Measurements from ENCODE around the gene PHLDA2. TPM values are rescaled to one million over a fixed set of nuclear protein-coding genes. Genes with fewer than 3 reads are reported as not detected.

PHLDA2 gene
- total RNA-seq, 5 donors from 2014 or later (not counting 1 experiment from before 2014, with no cell fraction given), result 0.65 to 1.3 (median 0.79) TPM

DNA sequence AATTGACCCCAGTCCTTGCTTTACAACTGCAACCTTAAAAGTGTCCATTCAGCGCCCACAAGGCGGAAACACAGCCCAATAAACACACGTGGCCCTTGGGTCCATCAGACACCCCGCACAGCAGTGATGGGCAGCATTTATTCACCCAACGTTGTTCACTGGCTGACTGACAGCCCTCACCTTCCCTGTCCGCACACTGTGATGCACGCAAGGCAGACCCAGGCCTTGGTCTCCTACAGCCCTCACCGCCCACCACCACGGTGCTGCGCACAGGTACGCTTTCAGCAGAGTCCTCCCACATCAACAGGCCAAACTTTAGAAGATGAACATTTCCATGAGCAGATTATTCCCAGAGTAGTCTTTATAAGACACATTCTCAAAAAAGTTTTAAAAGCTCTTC, 20.7 kb upstream of the PHLDA2 start:
- H3K27ac ChIP-seq (ENCODE audit: low read length), result no peak overlapping the region
- no peak overlapping the region for H3K4me3 ChIP-seq (ENCODE audit: control insufficient read depth in 1 of 2, extremely low read depth in 1 of 2, low read length in 1 of 2)
- H3K27ac Mint-ChIP-seq, result no peak overlapping the region
- peaks cover 54 to 76% (median 72%) of the 10 kb centered on the region in 3 donors for H3K4me1 Mint-ChIP-seq
- DNase-seq, result no peak
- H3K4me3 Mint-ChIP-seq, result no peak overlapping the region
- H3K27me3 Mint-ChIP-seq, result no peaks in the 10 kb centered on the region
- no peaks in the 10 kb centered on the region for H3K9me3 ChIP-seq
- CTCF ChIA-PET, result no interaction called here
- peaks cover 30 to 92% of the 10 kb centered on the region in 2 donors for H3K36me3 ChIP-seq (ENCODE audit: control insufficient read depth in 2 of 2, extremely low read depth in 1 of 2, insufficient read depth in 1 of 2, low read length in 1 of 2)
- no peaks in the 10 kb centered on the region for H3K9me3 Mint-ChIP-seq
- ATAC-seq (replicated peaks in 1 of 4), result no peak
- H3K4me1 ChIP-seq (ENCODE audit: control insufficient read depth in 1 of 2, extremely low read depth in 1 of 2, insufficient read depth in 2 of 2, low read length in 2 of 2), result peaks cover 2 to 21% of the 10 kb centered on the region in 2 experiments
- WGBS (ENCODE audit: insufficient coverage), result 94% methylated on average over 11 of the region's 11 CpGs
- POLR2A ChIA-PET, result no interaction called here
- H3K27me3 ChIP-seq (replicated peaks in 1 of 2; ENCODE audit: control insufficient read depth in 2 of 2, extremely low read depth in 1 of 2, insufficient read depth in 2 of 2, low read length in 1 of 2), result no peaks in the 10 kb centered on the region
- H3K36me3 Mint-ChIP-seq, result peaks cover 76% of the 10 kb centered on the region

DNA sequence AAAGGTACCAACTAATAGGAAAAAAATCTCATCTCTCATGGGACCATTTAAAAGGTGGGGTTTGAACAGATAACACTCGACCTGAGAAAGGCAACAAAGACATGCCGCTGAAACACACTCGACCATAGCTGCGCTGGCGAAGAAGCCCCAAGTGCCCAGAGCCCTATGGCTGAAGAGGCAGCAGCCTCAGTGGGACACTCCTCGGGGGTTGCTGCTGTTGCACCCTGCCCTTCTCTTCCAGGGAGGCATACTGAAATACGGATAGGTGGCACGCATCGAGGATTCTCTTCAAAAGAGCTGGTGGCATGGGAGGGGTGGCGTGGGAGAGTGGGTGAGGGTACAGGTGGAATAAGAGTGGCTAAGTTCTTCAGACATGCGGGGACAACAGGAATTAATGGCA, 18.5 kb upstream of the PHLDA2 start:
- ChIA-PET POLR2A (interaction anchor here in 1 of 2 donors (0.6 kb wide), 1 partner anchor 504 kb away, joined by 5 read pairs; no protein-coding TSS in a partner anchor), CTCF (no interaction called here)
- H3K4me3 Mint-ChIP-seq, result no peak overlapping the region
- H3K4me1 ChIP-seq (ENCODE audit: control insufficient read depth in 1 of 2, extremely low read depth in 1 of 2, insufficient read depth in 2 of 2, low read length in 2 of 2), result peaks cover 2 to 42% of the 10 kb centered on the region in 2 experiments
- no peaks in the 10 kb centered on the region for H3K27me3 Mint-ChIP-seq
- ATAC-seq (replicated peaks in 1 of 4) (no peak), DNase-seq (no peak)
- peaks cover 70 to 85% (median 71%) of the 10 kb centered on the region in 3 donors for H3K4me1 Mint-ChIP-seq
- H3K27me3 ChIP-seq (replicated peaks in 1 of 2; ENCODE audit: control insufficient read depth in 2 of 2, extremely low read depth in 1 of 2, insufficient read depth in 2 of 2, low read length in 1 of 2), result no peaks in the 10 kb centered on the region
- H3K9me3 ChIP-seq, result no peaks in the 10 kb centered on the region
- H3K9me3 Mint-ChIP-seq, result no peaks in the 10 kb centered on the region
- H3K36me3 ChIP-seq (ENCODE audit: control insufficient read depth in 2 of 2, extremely low read depth in 1 of 2, insufficient read depth in 1 of 2, low read length in 1 of 2), result peaks cover 33 to 84% of the 10 kb centered on the region in 2 donors
- H3K27ac ChIP-seq (ENCODE audit: low read length), result no peak overlapping the region
- WGBS (ENCODE audit: insufficient coverage), result 97% methylated on average over 5 of the region's 11 CpGs
- peaks cover 58% of the 10 kb centered on the region for H3K36me3 Mint-ChIP-seq
- H3K27ac Mint-ChIP-seq, result peak overlapping the region; percentile 39 to 66
- H3K4me3 ChIP-seq (ENCODE audit: control insufficient read depth in 1 of 2, extremely low read depth in 1 of 2, low read length in 1 of 2), result no peak overlapping the region

DNA sequence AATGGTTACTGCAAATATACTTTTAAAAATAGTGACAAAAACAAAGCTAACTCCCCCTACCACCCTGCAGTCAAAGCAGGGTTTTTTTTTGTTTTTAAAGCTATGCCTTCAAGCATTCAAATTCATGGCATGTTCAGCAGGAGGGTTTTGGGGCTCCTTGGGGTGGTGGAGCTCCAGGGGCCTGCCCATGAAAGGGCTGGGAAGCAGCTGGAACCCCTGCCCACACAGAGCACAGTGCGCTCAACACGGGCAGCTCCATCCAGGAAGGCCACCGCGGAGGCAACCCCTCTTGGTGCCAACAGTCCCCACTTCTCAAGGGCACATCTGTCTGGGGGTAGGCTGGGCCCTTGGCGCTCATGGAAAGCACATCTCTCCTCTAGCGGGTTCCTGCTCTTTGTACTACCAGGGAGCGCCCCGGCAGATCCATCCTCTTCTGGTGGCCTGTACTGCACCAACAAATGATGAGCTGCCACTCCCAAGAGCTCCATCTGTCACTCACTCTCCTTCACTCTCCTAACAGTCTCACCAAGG, 16.6 kb upstream of the PHLDA2 start:
- 83% methylated on average over 5 of the region's 8 CpGs for WGBS (ENCODE audit: insufficient coverage)
- H3K4me3 ChIP-seq (ENCODE audit: control insufficient read depth in 1 of 2, extremely low read depth in 1 of 2, low read length in 1 of 2), result no peak overlapping the region
- DNase-seq (no peak), ATAC-seq (replicated peaks in 1 of 4) (peak in 1 of 4 experiments; percentile 4)
- no peaks in the 10 kb centered on the region for H3K27me3 Mint-ChIP-seq
- H3K4me1 ChIP-seq (ENCODE audit: control insufficient read depth in 1 of 2, extremely low read depth in 1 of 2, insufficient read depth in 2 of 2, low read length in 2 of 2), result peaks cover 2 to 40% of the 10 kb centered on the region in 2 experiments
- ChIA-PET CTCF (no interaction called here), POLR2A (interaction anchor here (0.6 to 1.5 kb wide), 3 partner anchors 8 to 22 kb away, joined by 3 to 5 read pairs (median 3); no protein-coding TSS in a partner anchor)
- H3K4me3 Mint-ChIP-seq, result peak overlapping the region in 1 of 3 donors; percentile 70
- no peaks in the 10 kb centered on the region for H3K9me3 Mint-ChIP-seq
- H3K27ac Mint-ChIP-seq, result peak overlapping the region; percentile 60 to 87
- H3K36me3 Mint-ChIP-seq, result peaks cover 44% of the 10 kb centered on the region
- H3K4me1 Mint-ChIP-seq, result peaks cover 59 to 70% (median 70%) of the 10 kb centered on the region in 3 donors
- H3K27ac ChIP-seq (ENCODE audit: low read length), result peak overlapping the region; percentile 19
- peaks cover 20 to 65% of the 10 kb centered on the region in 2 donors for H3K36me3 ChIP-seq (ENCODE audit: control insufficient read depth in 2 of 2, extremely low read depth in 1 of 2, insufficient read depth in 1 of 2, low read length in 1 of 2)
- H3K27me3 ChIP-seq (replicated peaks in 1 of 2; ENCODE audit: control insufficient read depth in 2 of 2, extremely low read depth in 1 of 2, insufficient read depth in 2 of 2, low read length in 1 of 2), result no peaks in the 10 kb centered on the region
- no peaks in the 10 kb centered on the region for H3K9me3 ChIP-seq

DNA sequence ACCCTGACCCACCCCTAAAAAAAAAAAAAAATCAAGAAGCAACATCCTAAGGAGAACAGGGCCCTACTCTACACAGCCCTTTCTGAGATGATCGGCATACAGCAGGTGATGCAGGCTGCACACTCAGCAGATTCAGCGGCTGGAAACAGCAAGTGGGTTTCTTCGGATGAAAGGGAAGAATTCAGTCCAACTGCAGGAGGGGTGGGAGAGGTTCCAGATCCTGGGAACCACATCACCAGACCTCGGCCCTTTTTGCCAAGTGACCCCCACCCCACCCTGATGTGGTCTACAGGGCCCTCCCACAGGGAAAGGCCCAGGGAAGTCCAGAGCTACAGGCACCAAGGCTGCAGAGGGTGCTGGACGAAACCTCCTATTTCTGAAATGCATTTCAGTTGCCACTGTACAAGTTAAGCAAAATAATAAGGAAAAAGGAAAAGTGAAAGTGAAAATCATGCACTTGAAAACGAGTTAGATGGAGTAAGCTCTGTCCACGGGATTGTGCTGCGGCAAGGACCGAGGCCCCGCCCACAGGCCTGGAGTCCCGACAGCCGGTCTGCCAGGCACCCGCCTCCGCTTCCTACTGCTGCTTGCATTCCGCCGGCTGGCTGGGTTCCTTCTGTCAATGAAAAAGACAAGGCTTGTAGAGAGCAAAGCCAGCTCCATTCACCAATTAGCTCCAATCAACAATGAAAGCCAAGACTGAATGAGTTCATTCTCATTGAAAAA, 16.0 kb upstream of the PHLDA2 start:
- Mint-ChIP-seq H3K27me3 (no peaks in the 10 kb centered on the region), H3K4me1 (peaks cover 63 to 72% (median 67%) of the 10 kb centered on the region in 3 donors), H3K36me3 (peaks cover 42% of the 10 kb centered on the region), H3K4me3 (peak overlapping the region in 1 of 3 donors; percentile 70), H3K9me3 (no peaks in the 10 kb centered on the region), H3K27ac (peak overlapping the region; percentile 60 to 87)
- ATAC-seq (replicated peaks in 1 of 4) (peak; percentile 32 to 56 (median 48)), DNase-seq (peak in 22 of 35 experiments; percentile 23 to 60 (median 44))
- peaks cover 2 to 46% of the 10 kb centered on the region in 2 experiments for H3K4me1 ChIP-seq (ENCODE audit: control insufficient read depth in 1 of 2, extremely low read depth in 1 of 2, insufficient read depth in 2 of 2, low read length in 2 of 2)
- 25% methylated on average over 12 of the region's 16 CpGs for WGBS (ENCODE audit: insufficient coverage)
- H3K9me3 ChIP-seq, result no peaks in the 10 kb centered on the region
- POLR2A ChIA-PET, result interaction anchor here (0.6 to 1.5 kb wide), 3 partner anchors 8 to 23 kb away, joined by 3 to 5 read pairs (median 3); no protein-coding TSS in a partner anchor
- peak overlapping the region; percentile 19 for H3K27ac ChIP-seq (ENCODE audit: low read length)
- no peaks in the 10 kb centered on the region for H3K27me3 ChIP-seq (replicated peaks in 1 of 2; ENCODE audit: control insufficient read depth in 2 of 2, extremely low read depth in 1 of 2, insufficient read depth in 2 of 2, low read length in 1 of 2)
- no peak overlapping the region for H3K4me3 ChIP-seq (ENCODE audit: control insufficient read depth in 1 of 2, extremely low read depth in 1 of 2, low read length in 1 of 2)
- CTCF ChIA-PET, result no interaction called here
- peaks cover 20 to 59% of the 10 kb centered on the region in 2 donors for H3K36me3 ChIP-seq (ENCODE audit: control insufficient read depth in 2 of 2, extremely low read depth in 1 of 2, insufficient read depth in 1 of 2, low read length in 1 of 2)

DNA sequence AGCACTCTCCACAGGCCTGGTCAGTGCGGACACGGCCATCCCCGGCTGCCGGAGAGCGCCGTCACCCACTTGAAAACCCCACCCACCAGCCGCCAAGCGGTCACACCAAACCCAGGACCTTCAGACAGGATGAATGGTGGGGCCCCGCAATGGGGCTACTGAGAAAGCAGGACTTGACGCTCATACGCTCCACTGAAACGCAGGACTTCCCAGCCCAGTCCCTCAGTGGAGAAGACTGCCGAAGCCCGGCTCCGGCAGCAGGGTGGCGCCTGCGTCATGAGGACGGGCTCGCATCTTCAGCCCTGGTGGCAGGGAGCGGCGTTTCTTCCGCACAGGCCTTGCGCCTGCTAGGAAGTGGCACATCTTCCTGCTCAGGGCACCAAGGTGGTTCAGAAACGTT, 15.3 kb upstream of the PHLDA2 start:
- peak overlapping the region in 1 of 3 donors; percentile 70 for H3K4me3 Mint-ChIP-seq
- Histone ChIP-seq H3K36me3 (ENCODE audit: control insufficient read depth in 2 of 2, extremely low read depth in 1 of 2, insufficient read depth in 1 of 2, low read length in 1 of 2) (peaks cover 13 to 52% of the 10 kb centered on the region in 2 donors), H3K27me3 (replicated peaks in 1 of 2; ENCODE audit: control insufficient read depth in 2 of 2, extremely low read depth in 1 of 2, insufficient read depth in 2 of 2, low read length in 1 of 2) (no peaks in the 10 kb centered on the region), H3K4me1 (ENCODE audit: control insufficient read depth in 1 of 2, extremely low read depth in 1 of 2, insufficient read depth in 2 of 2, low read length in 2 of 2) (peaks cover 2 to 51% of the 10 kb centered on the region in 2 experiments), H3K4me3 (ENCODE audit: control insufficient read depth in 1 of 2, extremely low read depth in 1 of 2, low read length in 1 of 2) (no peak overlapping the region), H3K9me3 (no peaks in the 10 kb centered on the region), H3K27ac (ENCODE audit: low read length) (no peak overlapping the region)
- ChIA-PET CTCF (no interaction called here), POLR2A (no interaction called here)
- H3K4me1 Mint-ChIP-seq, result peaks cover 64 to 73% (median 65%) of the 10 kb centered on the region in 3 donors
- no peaks in the 10 kb centered on the region for H3K9me3 Mint-ChIP-seq
- 95% methylated on average over 17 of the region's 24 CpGs for WGBS (ENCODE audit: insufficient coverage)
- H3K27me3 Mint-ChIP-seq, result no peaks in the 10 kb centered on the region
- DNase-seq, result no peak
- ATAC-seq (replicated peaks in 1 of 4), result no peak
- H3K36me3 Mint-ChIP-seq, result peaks cover 35% of the 10 kb centered on the region
- H3K27ac Mint-ChIP-seq, result peak overlapping the region; percentile 11 to 60

DNA sequence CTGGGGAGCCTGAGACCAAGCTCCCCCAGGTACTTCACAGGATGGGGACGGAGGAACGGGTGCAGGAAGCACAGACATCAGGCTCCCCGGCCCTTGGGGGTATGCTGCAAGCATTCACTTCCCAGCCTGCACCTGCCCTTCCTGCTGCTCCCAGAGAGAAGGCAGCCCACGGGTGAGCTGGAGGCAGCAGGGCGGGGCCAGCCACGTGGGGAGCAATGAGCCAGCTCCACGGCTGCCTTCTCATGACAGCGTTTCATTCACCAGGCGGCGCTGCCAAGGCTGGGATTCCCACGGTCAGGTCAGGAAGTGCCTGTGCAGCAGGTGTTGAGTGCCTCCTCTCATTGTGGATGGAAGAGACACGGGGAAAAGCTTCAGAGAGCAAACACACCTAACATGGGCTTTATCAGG, 14.5 kb upstream of the PHLDA2 start:
- Histone ChIP-seq H3K9me3 (no peaks in the 10 kb centered on the region), H3K4me1 (ENCODE audit: control insufficient read depth in 1 of 2, extremely low read depth in 1 of 2, insufficient read depth in 2 of 2, low read length in 2 of 2) (peaks cover 2 to 51% of the 10 kb centered on the region in 2 experiments), H3K4me3 (ENCODE audit: control insufficient read depth in 1 of 2, extremely low read depth in 1 of 2, low read length in 1 of 2) (no peak overlapping the region), H3K27ac (ENCODE audit: low read length) (peak overlapping the region; percentile 29), H3K27me3 (replicated peaks in 1 of 2; ENCODE audit: control insufficient read depth in 2 of 2, extremely low read depth in 1 of 2, insufficient read depth in 2 of 2, low read length in 1 of 2) (no peaks in the 10 kb centered on the region), H3K36me3 (ENCODE audit: control insufficient read depth in 2 of 2, extremely low read depth in 1 of 2, insufficient read depth in 1 of 2, low read length in 1 of 2) (peaks cover 9 to 44% of the 10 kb centered on the region in 2 donors)
- Mint-ChIP-seq H3K4me3 (no peak overlapping the region), H3K27ac (peak overlapping the region in 1 of 2 donors; percentile 39), H3K36me3 (peaks cover 28% of the 10 kb centered on the region), H3K27me3 (no peaks in the 10 kb centered on the region), H3K4me1 (peaks cover 60 to 66% (median 66%) of the 10 kb centered on the region in 3 donors), H3K9me3 (peaks cover 1 to 4% (median 1%) of the 10 kb centered on the region in 3 donors)
- DNase-seq, result peak in 8 of 35 experiments; percentile 30 to 52 (median 40)
- POLR2A ChIA-PET, result no interaction called here
- CTCF ChIA-PET, result interaction anchor here in 1 of 2 donors (0.6 kb wide), 1 partner anchor 71 kb away, joined by 3 read pairs; no protein-coding TSS in a partner anchor
- ATAC-seq (replicated peaks in 1 of 4), result peak in 2 of 4 experiments; percentile 8 to 39
- 49% methylated on average over 10 of the region's 12 CpGs for WGBS (ENCODE audit: insufficient coverage)

All from T-cell (primary cell).